Neural progenitor cell (in vitro differentiated cells): ENCODE measurements around the gene ZFAND2B. TPM values are rescaled to one million over a fixed set of nuclear protein-coding genes. Genes with fewer than 3 reads are reported as not detected.

ENCODE experiments used
- DNase-seq: peaks from one replicate; pipeline ENCODE4 v3.0.0-alpha.2; 2016; ENCODE audit warnings: low spot score
- H2AFZ ChIP-seq: fragments of 200-600 bp; sonication (generic); replicated peaks from 2 replicates; pipeline ENCODE4 v1.6.1; 2016; ENCODE audit warnings: antibody characterized with exemption
- H3F3A ChIP-seq: fragments of 200-600 bp; sonication (generic); 2 replicates; pipeline ENCODE4 v1.6.1; 2016; ENCODE audit warnings: antibody characterized with exemption, low read depth
- H3K27ac ChIP-seq: fragments of 200-600 bp; sonication (generic); 2 replicates; pipeline ENCODE4 v1.5.1; 2016; ENCODE audit warnings: mild to moderate bottlenecking
- H3K27me3 ChIP-seq: fragments of 200-600 bp; sonication (generic); 2 replicates; pipeline ENCODE4 v1.6.1; 2016; ENCODE audit warnings: mild to moderate bottlenecking, moderate library complexity
- H3K36me3 ChIP-seq: fragments of 200-600 bp; sonication (generic); 2 replicates; pipeline ENCODE4 v1.5.1; 2016
- H3K4me1 ChIP-seq: fragments of 200-600 bp; sonication (generic); 2 replicates; pipeline ENCODE4 v1.6.1; 2016; ENCODE audit warnings: mixed run types
- H3K4me2 ChIP-seq: fragments of 200-600 bp; sonication (generic); 2 replicates; pipeline ENCODE4 v1.6.1; 2016
- H3K4me3 ChIP-seq: fragments of 200-600 bp; sonication (generic); 2 replicates; pipeline ENCODE4 v1.5.1; 2016
- H3K79me2 ChIP-seq: fragments of 200-600 bp; sonication (generic); 2 replicates; pipeline ENCODE4 v1.6.1; 2016; ENCODE audit warnings: low read depth
- H3K9ac ChIP-seq: fragments of 200-600 bp; sonication (generic); 2 replicates; pipeline ENCODE4 v1.6.1; 2016
- H3K9me3 ChIP-seq: fragments of 200-600 bp; sonication (generic); 2 replicates; pipeline ENCODE4 v1.5.1; 2016; ENCODE audit warnings: low read depth
- H4K20me1 ChIP-seq: fragments of 200-600 bp; sonication (generic); 2 replicates; pipeline ENCODE4 v1.6.1; 2016; ENCODE audit warnings: low read depth
- H3K27ac Mint-ChIP-seq: 3 replicates; pipeline ENCODE4 v1.8.0; 2021; ENCODE audit warnings: mixed read lengths
- H3K27me3 Mint-ChIP-seq: 2 replicates; pipeline ENCODE4 v1.8.0; 2022; ENCODE audit warnings: low read depth, mild to moderate bottlenecking, inconsistent platforms, moderate library complexity, mixed read lengths; ENCODE audit not compliant: insufficient read depth
- H3K36me3 Mint-ChIP-seq: 3 replicates; pipeline ENCODE4 v1.8.0; 2021; ENCODE audit warnings: mixed read lengths
- H3K4me1 Mint-ChIP-seq: 3 replicates; pipeline ENCODE4 v1.8.0; 2021; ENCODE audit warnings: mixed read lengths
- H3K4me3 Mint-ChIP-seq: 3 replicates; pipeline ENCODE4 v1.8.0; 2021; ENCODE audit warnings: mild to moderate bottlenecking, moderate library complexity, mixed read lengths
- H3K9me3 Mint-ChIP-seq: 3 replicates; pipeline ENCODE4 v1.8.0; 2020; ENCODE audit warnings: mixed read lengths
- EZH2 ChIP-seq: fragments of 200-600 bp; sonication (generic); IDR thresholded peaks from 2 replicates; pipeline ENCODE4 v1.6.1; 2017; ENCODE audit warnings: antibody characterized with exemption, mild to moderate bottlenecking, moderate library complexity
- EZH2phosphoT487 ChIP-seq: fragments of 200-600 bp; sonication (generic); IDR thresholded peaks from 2 replicates; pipeline ENCODE4 v1.6.1; 2017; ENCODE audit warnings: antibody characterized with exemption
- total RNA-seq: library from RNA; depleted of rRNA; stranded (reverse); fragments of >200 nt; gene quantifications from 2 replicates; pipeline ENCODE4 v1.2.3, GENCODE V29; 2015; ENCODE audit warnings: low replicate concordance
- TF ChIP-seq, protein P1 (sequence below): fragments of 200-600 bp; sonication (generic); IDR thresholded peaks from 2 replicates; pipeline ENCODE4 v1.5.1; 2017; ENCODE audit warnings: antibody characterized with exemption, mild to moderate bottlenecking

Gene ZFAND2B
- total RNA-seq, 1 donor from 2014 or later = 13.6 TPM

DNA sequence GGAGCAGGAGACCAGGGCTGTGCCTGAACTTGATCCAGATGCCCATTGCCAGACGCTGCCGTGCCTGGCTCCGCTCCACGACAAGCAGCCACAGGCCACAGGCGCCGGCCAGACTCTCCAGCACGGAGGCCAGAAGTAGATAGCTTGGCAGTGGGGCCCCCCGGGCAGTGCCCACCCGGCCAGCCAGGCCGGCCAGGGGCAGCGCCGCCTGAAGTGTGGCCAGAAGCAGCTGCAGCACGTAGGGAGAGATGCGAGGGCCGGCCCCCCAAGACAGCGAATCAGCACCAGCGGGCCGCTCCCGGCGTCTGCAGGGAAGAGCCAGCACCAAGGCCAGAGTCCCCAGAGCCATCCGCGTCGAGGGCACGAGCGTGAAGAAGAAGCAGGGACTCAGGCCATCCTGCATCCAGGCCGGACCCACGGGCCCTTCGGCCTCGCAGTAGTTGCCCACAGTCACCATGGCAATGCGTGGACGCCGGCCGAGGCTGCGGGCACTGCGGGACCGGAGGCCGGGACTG, 11.7 kb downstream of the ZFAND2B start:
- Histone ChIP-seq H3K79me2 (no peaks in the 10 kb centered on the region), H3K4me3 (peak overlapping the region; percentile 47), H2AFZ (peak overlapping the region; percentile 30), H3K36me3 (no peaks in the 10 kb centered on the region), H3F3A (peaks cover 27% of the 10 kb centered on the region), H3K4me2 (peak overlapping the region; percentile 79), H3K27me3 (no peaks in the 10 kb centered on the region), H3K9me3 (no peaks in the 10 kb centered on the region), H4K20me1 (peaks cover 10% of the 10 kb centered on the region), H3K9ac (no peak overlapping the region), H3K27ac (no peak overlapping the region), H3K4me1 (peaks cover 4% of the 10 kb centered on the region)
- H3K4me1 Mint-ChIP-seq = peaks cover 19% of the 10 kb centered on the region
- peak overlapping the region; percentile 90 for H3K4me3 Mint-ChIP-seq
- TF ChIP-seq, protein P1, sequence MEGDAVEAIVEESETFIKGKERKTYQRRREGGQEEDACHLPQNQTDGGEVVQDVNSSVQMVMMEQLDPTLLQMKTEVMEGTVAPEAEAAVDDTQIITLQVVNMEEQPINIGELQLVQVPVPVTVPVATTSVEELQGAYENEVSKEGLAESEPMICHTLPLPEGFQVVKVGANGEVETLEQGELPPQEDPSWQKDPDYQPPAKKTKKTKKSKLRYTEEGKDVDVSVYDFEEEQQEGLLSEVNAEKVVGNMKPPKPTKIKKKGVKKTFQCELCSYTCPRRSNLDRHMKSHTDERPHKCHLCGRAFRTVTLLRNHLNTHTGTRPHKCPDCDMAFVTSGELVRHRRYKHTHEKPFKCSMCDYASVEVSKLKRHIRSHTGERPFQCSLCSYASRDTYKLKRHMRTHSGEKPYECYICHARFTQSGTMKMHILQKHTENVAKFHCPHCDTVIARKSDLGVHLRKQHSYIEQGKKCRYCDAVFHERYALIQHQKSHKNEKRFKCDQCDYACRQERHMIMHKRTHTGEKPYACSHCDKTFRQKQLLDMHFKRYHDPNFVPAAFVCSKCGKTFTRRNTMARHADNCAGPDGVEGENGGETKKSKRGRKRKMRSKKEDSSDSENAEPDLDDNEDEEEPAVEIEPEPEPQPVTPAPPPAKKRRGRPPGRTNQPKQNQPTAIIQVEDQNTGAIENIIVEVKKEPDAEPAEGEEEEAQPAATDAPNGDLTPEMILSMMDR = no peak
- no peak for TF ChIP-seq EZH2
- no peak for TF ChIP-seq EZH2phosphoT487
- peak; percentile 86 for DNase-seq
- H3K27me3 Mint-ChIP-seq = peaks cover 14% of the 10 kb centered on the region
- H3K36me3 Mint-ChIP-seq = peaks cover 21% of the 10 kb centered on the region
- H3K27ac Mint-ChIP-seq = no peak overlapping the region
- no peaks in the 10 kb centered on the region for H3K9me3 Mint-ChIP-seq

DNA sequence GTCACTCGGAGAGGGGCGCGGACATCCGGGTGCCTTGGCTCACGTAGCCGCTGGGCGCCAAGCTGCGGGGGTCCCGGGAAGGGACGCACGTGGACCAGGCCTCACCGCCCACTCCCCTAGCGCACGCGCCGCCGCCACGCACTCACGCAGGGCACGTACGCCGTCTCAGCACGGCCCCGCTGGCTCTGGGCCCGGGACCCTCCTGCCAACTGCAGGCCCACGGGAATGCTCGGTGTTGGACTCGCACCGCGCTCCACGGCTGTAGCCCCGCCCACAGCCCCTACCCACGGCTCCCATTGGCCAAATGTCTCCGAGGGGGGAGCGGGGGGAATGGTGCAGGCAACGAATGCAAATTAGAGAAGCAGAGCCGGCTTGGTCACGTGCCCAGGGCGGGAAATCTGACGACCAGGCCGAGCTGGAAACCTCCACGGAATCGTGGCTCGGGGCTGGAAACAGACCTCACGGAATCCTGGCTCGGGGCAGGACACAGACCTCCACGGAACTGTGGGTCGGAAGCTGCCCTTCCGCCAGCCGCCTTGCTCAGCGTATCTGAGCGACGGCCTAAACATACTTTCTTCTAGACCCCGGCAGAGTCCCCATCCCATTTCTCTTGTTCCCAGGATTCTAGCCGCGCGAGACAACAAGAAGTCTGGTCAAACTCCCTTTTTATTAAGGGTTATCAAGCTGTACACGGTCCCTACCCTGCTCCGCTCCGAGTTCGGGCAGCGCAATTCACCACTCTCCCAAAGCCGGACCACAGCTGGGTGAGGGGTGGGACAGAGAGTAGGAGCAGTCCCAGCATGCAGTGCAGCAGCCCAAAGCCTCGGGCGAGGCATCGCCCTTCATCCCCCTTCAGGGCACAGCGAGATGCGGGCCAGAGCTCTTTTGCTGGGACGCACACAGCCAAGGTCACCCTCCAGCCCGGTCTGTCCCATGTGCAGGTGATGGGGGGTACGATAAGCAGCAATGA, 12.4 kb downstream of the ZFAND2B start, which contains the start of gene ABCB6:
ABCB6 (minus strand) TSS at position 227 of the 970 bp plus-strand sequence. CDS start 285 bp downstream, outside the sequence.
- H3K4me3 ChIP-seq = peak within 1 kb of the TSS; percentile 47
- H3K27ac ChIP-seq = no peak within 1 kb of the TSS
- peak within 1 kb of the TSS; percentile 30 for H2AFZ ChIP-seq
- no peak for TF ChIP-seq EZH2phosphoT487
- H4K20me1 ChIP-seq = peaks cover 10% of the 10 kb centered on the region
- Mint-ChIP-seq H3K9me3 (no peaks in the 10 kb centered on the region), H3K36me3 (peaks cover 22% of the 10 kb centered on the region), H3K27me3 (peaks cover 16% of the 10 kb centered on the region), H3K4me1 (peaks cover 19% of the 10 kb centered on the region), H3K27ac (peak within 1 kb of the TSS; percentile 63), H3K4me3 (peak within 1 kb of the TSS; percentile 90)
- H3K9ac ChIP-seq = no peak within 1 kb of the TSS
- peak within 1 kb of the TSS; percentile 79 for H3K4me2 ChIP-seq
- H3K27me3 ChIP-seq = no peaks in the 10 kb centered on the region
- H3F3A ChIP-seq = peaks cover 27% of the 10 kb centered on the region
- H3K4me1 ChIP-seq = peaks cover 4% of the 10 kb centered on the region
- no peaks in the 10 kb centered on the region for H3K79me2 ChIP-seq
- DNase-seq = peak; percentile 91
- no peaks in the 10 kb centered on the region for H3K36me3 ChIP-seq
- no peaks in the 10 kb centered on the region for H3K9me3 ChIP-seq

DNA sequence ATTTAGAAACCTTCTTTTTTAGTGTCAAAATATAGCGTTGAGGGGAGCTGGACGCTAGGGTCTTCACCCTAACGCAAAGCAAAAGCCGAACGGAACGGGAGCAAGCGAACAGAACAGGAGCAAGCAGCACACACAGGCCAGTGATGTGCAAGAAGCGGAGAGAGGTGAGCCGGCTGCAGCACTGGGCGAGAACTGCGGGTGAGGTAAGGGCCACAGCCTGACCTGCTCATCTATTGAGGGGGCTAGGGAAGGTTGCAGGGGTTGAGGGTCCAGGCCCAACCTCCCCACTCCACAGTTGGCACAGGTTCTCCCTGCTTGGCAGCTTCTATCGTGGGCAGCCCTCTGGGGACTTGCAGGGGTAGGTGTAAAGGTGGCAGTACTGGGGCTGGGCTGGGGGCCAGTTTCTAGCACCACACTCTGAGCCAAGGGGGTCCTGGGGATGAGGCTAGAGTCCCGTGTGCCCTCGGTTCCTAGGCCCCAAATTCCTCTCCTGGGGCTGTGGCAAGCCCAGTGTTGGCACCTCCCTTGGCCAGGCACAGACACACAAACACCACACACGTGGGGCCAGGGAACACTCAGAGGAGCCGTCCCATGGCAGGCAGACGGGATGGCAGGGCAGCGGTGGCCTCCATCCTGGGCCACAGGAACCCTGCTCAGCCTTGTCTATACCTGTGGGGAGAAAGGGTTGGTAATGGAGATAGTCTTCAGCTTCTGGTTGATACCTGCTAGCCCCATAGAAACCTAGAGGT, 13.4 kb downstream of the ZFAND2B start:
- Mint-ChIP-seq H3K4me3 (peak overlapping the region; percentile 75), H3K27me3 (peaks cover 14% of the 10 kb centered on the region)
- no peak overlapping the region for H3K4me3 ChIP-seq

More for the DNA sequence above, 13.4 kb downstream of the ZFAND2B start:
- peaks cover 20% of the 10 kb centered on the region for H3K36me3 Mint-ChIP-seq
- peaks cover 10% of the 10 kb centered on the region for H4K20me1 ChIP-seq
- H3K9me3 ChIP-seq = no peaks in the 10 kb centered on the region
- no peak overlapping the region for H2AFZ ChIP-seq
- H3K4me1 ChIP-seq = peaks cover 4% of the 10 kb centered on the region
- peaks cover 27% of the 10 kb centered on the region for H3F3A ChIP-seq
- DNase-seq = no peak
- H3K79me2 ChIP-seq = no peaks in the 10 kb centered on the region
- no peaks in the 10 kb centered on the region for H3K9me3 Mint-ChIP-seq
- no peak overlapping the region for H3K27ac ChIP-seq
- no peaks in the 10 kb centered on the region for H3K27me3 ChIP-seq
- H3K4me2 ChIP-seq = no peak overlapping the region
- TF ChIP-seq, protein P1 = no peak
- TF ChIP-seq EZH2 (no peak), EZH2phosphoT487 (no peak)
- peaks cover 19% of the 10 kb centered on the region for H3K4me1 Mint-ChIP-seq
- no peak overlapping the region for H3K9ac ChIP-seq
- H3K27ac Mint-ChIP-seq = no peak overlapping the region
- no peaks in the 10 kb centered on the region for H3K36me3 ChIP-seq
